ENCODE data around the gene MDH1. TPM values are rescaled to one million over a fixed set of nuclear protein-coding genes. Genes with fewer than 3 reads are reported as not detected.

MDH1 gene
- total RNA-seq (102 TPM), polyA plus RNA-seq (100 to 1,000 TPM; 298 to 378 (median 334) TPM)

GRCh38 chr2:63588385-63589147 lies at the start of gene MDH1, which contains the start of gene WDPCP:
MDH1 (plus strand) TSS chr2:63588963; CDS start chr2:63589044, 81 bp downstream.
WDPCP (minus strand) TSS chr2:63588477; CDS start chr2:63588271, 206 bp downstream.
- peaks cover 28% of the 10 kb centered on the region for H3K4me1 ChIP-seq (ENCODE audit: control insufficient read depth, insufficient read depth, low read length, poor library complexity, severe bottlenecking)

DNA sequence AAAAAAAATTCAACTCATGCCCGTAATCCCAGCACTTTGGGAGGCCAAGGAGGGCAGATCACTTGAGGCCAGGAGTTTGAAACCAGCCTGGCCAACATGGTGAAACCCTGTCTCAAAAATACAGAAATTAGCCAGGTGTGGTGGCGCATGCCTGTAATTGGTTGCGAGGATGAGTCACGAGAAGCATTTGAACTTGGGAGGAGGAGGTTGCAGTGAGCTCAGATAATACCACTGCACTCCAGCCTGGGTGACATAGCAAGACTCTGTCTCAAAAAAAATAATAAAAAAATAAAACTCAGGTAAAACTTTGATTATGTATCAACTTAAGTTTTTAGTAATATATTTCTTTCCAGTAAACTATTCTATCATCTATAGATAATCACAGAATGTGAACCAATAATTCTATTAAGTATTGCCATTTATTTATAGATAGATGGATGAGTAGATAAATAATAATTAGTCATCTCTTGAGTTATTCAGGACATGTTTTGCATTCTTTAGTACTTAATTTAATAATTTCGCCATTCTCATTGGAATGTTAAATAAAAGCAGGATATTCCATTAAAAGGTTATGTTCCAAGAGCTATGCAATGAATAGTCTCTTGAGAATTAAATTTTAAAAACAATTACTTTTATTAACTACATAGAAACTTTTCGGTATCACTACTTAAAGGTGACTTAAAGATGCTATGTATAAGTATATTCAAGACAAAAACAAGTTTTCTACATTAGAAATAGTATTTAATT lies 49.2 kb upstream of the MDH1 start:
- no peaks in the 10 kb centered on the region for H3K36me3 ChIP-seq (ENCODE audit: control insufficient read depth, insufficient read depth, low read length)
- ATAC-seq (ENCODE audit: low read depth in 2 of 2) (no peak), DNase-seq (no peak)
- Mint-ChIP-seq H3K27me3 (no peaks in the 10 kb centered on the region), H3K9me3 (peaks cover 0 to 19% (median 0%) of the 10 kb centered on the region in 7 donors), H3K4me1 (peaks cover 0 to 7% (median 0%) of the 10 kb centered on the region in 4 donors), H3K4me3 (no peak overlapping the region), H3K36me3 (peaks cover 7% of the 10 kb centered on the region), H3K27ac (no peak overlapping the region)
- H3K9me3 ChIP-seq (ENCODE audit: control insufficient read depth in 2 of 2, low read length in 2 of 2): no peaks in the 10 kb centered on the region
- H3K27ac ChIP-seq (ENCODE audit: insufficient read depth, low read length, poor library complexity, severe bottlenecking): no peak overlapping the region
- H3K4me1 ChIP-seq (ENCODE audit: control insufficient read depth, insufficient read depth, low read length, poor library complexity, severe bottlenecking): no peaks in the 10 kb centered on the region
- no peak overlapping the region for H3K4me3 ChIP-seq (ENCODE audit: low read depth, low read length)
- H3K27me3 ChIP-seq (ENCODE audit: control insufficient read depth, insufficient read depth, low read length): no peaks in the 10 kb centered on the region

More at GRCh38 chr2:63588385-63589147, at the start of gene MDH1, which contains the start of gene WDPCP:
- ATAC-seq (ENCODE audit: low read depth in 2 of 2) (peak; percentile 85 to 87), DNase-seq (peak; percentile 94 to 99 (median 97))
- H3K9me3 ChIP-seq (ENCODE audit: control insufficient read depth in 2 of 2, low read length in 2 of 2): no peaks in the 10 kb centered on the region
- Mint-ChIP-seq H3K27ac (peak within 1 kb of the TSS; percentile 97 to 99 (median 98)), H3K4me1 (peaks cover 14 to 53% (median 34%) of the 10 kb centered on the region in 4 donors), H3K9me3 (no peaks in the 10 kb centered on the region), H3K27me3 (no peaks in the 10 kb centered on the region), H3K4me3 (peak within 1 kb of the TSS; percentile 90 to 97 (median 94)), H3K36me3 (no peaks in the 10 kb centered on the region)
- H3K27me3 ChIP-seq (ENCODE audit: control insufficient read depth, insufficient read depth, low read length): no peaks in the 10 kb centered on the region
- peak within 1 kb of the TSS; percentile 96 for H3K27ac ChIP-seq (ENCODE audit: insufficient read depth, low read length, poor library complexity, severe bottlenecking)
- H3K4me3 ChIP-seq (ENCODE audit: low read depth, low read length): peak within 1 kb of the TSS; percentile 96
- peaks cover 12% of the 10 kb centered on the region for H3K36me3 ChIP-seq (ENCODE audit: control insufficient read depth, insufficient read depth, low read length)

GRCh38 chr2:63544017-63544627 lies 44.6 kb upstream of the MDH1 start:
- Mint-ChIP-seq H3K36me3 (peaks cover 6% of the 10 kb centered on the region), H3K27me3 (no peaks in the 10 kb centered on the region), H3K4me3 (no peak overlapping the region), H3K27ac (no peak overlapping the region), H3K4me1 (peaks cover 0 to 3% (median 0%) of the 10 kb centered on the region in 4 donors), H3K9me3 (peaks cover 0 to 9% (median 0%) of the 10 kb centered on the region in 7 donors)
- Histone ChIP-seq H3K27me3 (ENCODE audit: control insufficient read depth, insufficient read depth, low read length) (no peaks in the 10 kb centered on the region), H3K36me3 (ENCODE audit: control insufficient read depth, insufficient read depth, low read length) (no peaks in the 10 kb centered on the region), H3K27ac (ENCODE audit: insufficient read depth, low read length, poor library complexity, severe bottlenecking) (no peak overlapping the region), H3K4me1 (ENCODE audit: control insufficient read depth, insufficient read depth, low read length, poor library complexity, severe bottlenecking) (no peaks in the 10 kb centered on the region), H3K9me3 (ENCODE audit: control insufficient read depth in 2 of 2, low read length in 2 of 2) (no peaks in the 10 kb centered on the region), H3K4me3 (ENCODE audit: low read depth, low read length) (no peak overlapping the region)
- ATAC-seq (ENCODE audit: low read depth in 2 of 2) (no peak), DNase-seq (peak in 2 of 3 donors; percentile 11 to 14)

GRCh38 chr2:63545023-63545422 lies 43.7 kb upstream of the MDH1 start:
- Histone ChIP-seq H3K36me3 (ENCODE audit: control insufficient read depth, insufficient read depth, low read length) (no peaks in the 10 kb centered on the region), H3K9me3 (ENCODE audit: control insufficient read depth in 2 of 2, low read length in 2 of 2) (no peaks in the 10 kb centered on the region), H3K27ac (ENCODE audit: insufficient read depth, low read length, poor library complexity, severe bottlenecking) (no peak overlapping the region), H3K4me3 (ENCODE audit: low read depth, low read length) (no peak overlapping the region), H3K4me1 (ENCODE audit: control insufficient read depth, insufficient read depth, low read length, poor library complexity, severe bottlenecking) (no peaks in the 10 kb centered on the region), H3K27me3 (ENCODE audit: control insufficient read depth, insufficient read depth, low read length) (no peaks in the 10 kb centered on the region)
- Mint-ChIP-seq H3K36me3 (peaks cover 6% of the 10 kb centered on the region), H3K4me1 (peaks cover 0 to 7% (median 0%) of the 10 kb centered on the region in 4 donors), H3K9me3 (peaks cover 0 to 10% (median 0%) of the 10 kb centered on the region in 7 donors), H3K4me3 (peak overlapping the region in 1 of 4 donors; percentile 15), H3K27ac (no peak overlapping the region), H3K27me3 (no peaks in the 10 kb centered on the region)
- DNase-seq (no peak), ATAC-seq (ENCODE audit: low read depth in 2 of 2) (no peak)

DNA sequence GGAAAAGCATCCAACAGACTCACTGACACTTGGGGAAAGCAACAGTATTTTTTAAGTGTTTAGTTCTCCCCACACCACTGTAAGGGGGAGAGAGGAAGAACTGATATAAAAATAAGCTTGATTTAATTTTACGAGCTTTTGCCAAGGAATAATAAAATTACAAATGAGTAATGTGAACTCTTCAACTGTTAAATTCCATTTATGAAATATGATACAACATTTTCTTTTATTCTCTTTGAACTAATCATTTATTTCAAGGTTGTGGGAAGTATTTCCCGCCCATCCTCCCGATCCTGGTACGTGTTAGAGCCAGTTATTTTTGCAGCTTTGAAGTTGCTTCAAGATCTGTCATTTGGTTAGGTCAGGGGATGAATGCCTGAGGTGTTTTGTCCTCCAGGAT lies 35.7 kb upstream of the MDH1 start:
- no peaks in the 10 kb centered on the region for H3K27me3 ChIP-seq (ENCODE audit: control insufficient read depth, insufficient read depth, low read length)
- no peaks in the 10 kb centered on the region for H3K36me3 ChIP-seq (ENCODE audit: control insufficient read depth, insufficient read depth, low read length)
- peaks cover 4% of the 10 kb centered on the region for H3K27me3 Mint-ChIP-seq
- H3K9me3 Mint-ChIP-seq: peaks cover 0 to 15% (median 3%) of the 10 kb centered on the region in 7 donors
- H3K4me1 ChIP-seq (ENCODE audit: control insufficient read depth, insufficient read depth, low read length, poor library complexity, severe bottlenecking): no peaks in the 10 kb centered on the region
- no peak for DNase-seq
- H3K4me1 Mint-ChIP-seq: peaks cover 6 to 11% (median 7%) of the 10 kb centered on the region in 4 donors
- ATAC-seq (ENCODE audit: low read depth in 2 of 2): no peak
- no peak overlapping the region for H3K4me3 Mint-ChIP-seq
- H3K4me3 ChIP-seq (ENCODE audit: low read depth, low read length): no peak overlapping the region
- no peak overlapping the region for H3K27ac Mint-ChIP-seq
- H3K27ac ChIP-seq (ENCODE audit: insufficient read depth, low read length, poor library complexity, severe bottlenecking): no peak overlapping the region
- H3K36me3 Mint-ChIP-seq: peaks cover 20% of the 10 kb centered on the region
- no peaks in the 10 kb centered on the region for H3K9me3 ChIP-seq (ENCODE audit: control insufficient read depth in 2 of 2, low read length in 2 of 2)

- ATAC-seq (ENCODE audit: low read depth in 2 of 2): no peak
- no peak overlapping the region for H3K27ac ChIP-seq (ENCODE audit: insufficient read depth, low read length, poor library complexity, severe bottlenecking)
- Mint-ChIP-seq H3K4me1 (peaks cover under 1 to 11% (median 7%) of the 10 kb centered on the region in 4 donors), H3K9me3 (peaks cover 0 to 31% (median 4%) of the 10 kb centered on the region in 7 donors), H3K36me3 (peaks cover 29% of the 10 kb centered on the region), H3K4me3 (no peak overlapping the region), H3K27ac (no peak overlapping the region), H3K27me3 (peaks cover 5% of the 10 kb centered on the region)
- no peaks in the 10 kb centered on the region for H3K27me3 ChIP-seq (ENCODE audit: control insufficient read depth, insufficient read depth, low read length)
- no peaks in the 10 kb centered on the region for H3K9me3 ChIP-seq (ENCODE audit: control insufficient read depth in 2 of 2, low read length in 2 of 2)
- no peaks in the 10 kb centered on the region for H3K4me1 ChIP-seq (ENCODE audit: control insufficient read depth, insufficient read depth, low read length, poor library complexity, severe bottlenecking)
- DNase-seq: no peak
- H3K36me3 ChIP-seq (ENCODE audit: control insufficient read depth, insufficient read depth, low read length): no peaks in the 10 kb centered on the region
- no peak overlapping the region for H3K4me3 ChIP-seq (ENCODE audit: low read depth, low read length)
Observed at GRCh38 chr2:63555299-63555698, 33.5 kb upstream of the MDH1 start.

GRCh38 chr2:63555931-63556330 lies 32.8 kb upstream of the MDH1 start:
- H3K9me3 ChIP-seq (ENCODE audit: control insufficient read depth in 2 of 2, low read length in 2 of 2): no peaks in the 10 kb centered on the region
- ATAC-seq (ENCODE audit: low read depth in 2 of 2) (no peak), DNase-seq (no peak)
- no peaks in the 10 kb centered on the region for H3K36me3 ChIP-seq (ENCODE audit: control insufficient read depth, insufficient read depth, low read length)
- no peak overlapping the region for H3K4me3 ChIP-seq (ENCODE audit: low read depth, low read length)
- no peak overlapping the region for H3K4me3 Mint-ChIP-seq
- no peak overlapping the region for H3K27ac Mint-ChIP-seq
- H3K4me1 ChIP-seq (ENCODE audit: control insufficient read depth, insufficient read depth, low read length, poor library complexity, severe bottlenecking): no peaks in the 10 kb centered on the region
- H3K27ac ChIP-seq (ENCODE audit: insufficient read depth, low read length, poor library complexity, severe bottlenecking): no peak overlapping the region
- peaks cover 32% of the 10 kb centered on the region for H3K36me3 Mint-ChIP-seq
- H3K4me1 Mint-ChIP-seq: peaks cover 0 to 10% (median 7%) of the 10 kb centered on the region in 4 donors
- H3K9me3 Mint-ChIP-seq: peaks cover 0 to 36% (median 6%) of the 10 kb centered on the region in 7 donors
- H3K27me3 Mint-ChIP-seq: peaks cover 5% of the 10 kb centered on the region
- no peaks in the 10 kb centered on the region for H3K27me3 ChIP-seq (ENCODE audit: control insufficient read depth, insufficient read depth, low read length)
